Stimulated activated CD8-positive, alpha-beta memory T cell treated with anti-CD3 and anti-CD28 coated beads, Interleukin-12 subunit alpha, Interleukin-12 subunit beta, amount 100 ng/mL, for 24 hours (primary cell): Measurements from ENCODE around the gene APOL2.
"Not testable (repeated sequence)": the region's sequence is repeated elsewhere in the genome, so short reads cannot be mapped to it uniquely, and the experiment has no call there.

Experiments used
- DNase-seq: peaks from one replicate; pipeline ENCODE4 v3.0.0-alpha.2; 2020; ENCODE audit errors: extremely low read depth

Gene APOL2

GRCh38 chr22:36243986-36244385, 4.7 kb upstream of the APOL2 start:
- no peak for DNase-seq

- DNase-seq = no peak
Observed at GRCh38 chr22:36239150-36239400, 252 bp downstream of the APOL2 start.

GRCh38 chr22:36238373-36239149, 766 bp downstream of the APOL2 start:
- DNase-seq = no peak

GRCh38 chr22:36237462-36238372, 1.6 kb downstream of the APOL2 start:
- no peak for DNase-seq

GRCh38 chr22:36236388-36237319, 2.7 kb downstream of the APOL2 start:
- DNase-seq = no peak

GRCh38 chr22:36235585-36235984, 3.7 kb downstream of the APOL2 start:
- DNase-seq = no peak

- no peak for DNase-seq
Observed at GRCh38 chr22:36234919-36235318, 4.4 kb downstream of the APOL2 start.

GRCh38 chr22:36234213-36234612, 5.1 kb downstream of the APOL2 start:
- DNase-seq = no peak

- no peak for DNase-seq
Observed at GRCh38 chr22:36233796-36234195, 5.5 kb downstream of the APOL2 start.

GRCh38 chr22:36232715-36233401, 6.5 kb downstream of the APOL2 start:
- DNase-seq = no peak

GRCh38 chr22:36231051-36231450, 8.3 kb downstream of the APOL2 start:
- not testable (repeated sequence) for DNase-seq

- not testable (repeated sequence) for DNase-seq
Observed at GRCh38 chr22:36229649-36230048, 9.7 kb downstream of the APOL2 start.

- no peak for DNase-seq
Observed at GRCh38 chr22:36228944-36229343, 10.4 kb downstream of the APOL2 start.

GRCh38 chr22:36228369-36228768, 11.0 kb downstream of the APOL2 start:
- DNase-seq = not testable (repeated sequence)

GRCh38 chr22:36227806-36228205, 11.5 kb downstream of the APOL2 start:
- no peak for DNase-seq

- DNase-seq = no peak
Observed at GRCh38 chr22:36227396-36227795, 11.9 kb downstream of the APOL2 start.

- no peak for DNase-seq
Observed at GRCh38 chr22:36226189-36226588, 13.1 kb downstream of the APOL2 start.

GRCh38 chr22:36225333-36225922, 13.9 kb downstream of the APOL2 start:
- no peak for DNase-seq

GRCh38 chr22:36224245-36224644, 15.1 kb downstream of the APOL2 start:
- no peak for DNase-seq

GRCh38 chr22:36223504-36223903, 15.8 kb downstream of the APOL2 start:
- no peak for DNase-seq

GRCh38 chr22:36222887-36223450, 16.4 kb downstream of the APOL2 start:
- no peak for DNase-seq
